ENCODE measurements around the gene DCC. TPM values are rescaled to one million over a fixed set of nuclear protein-coding genes. Genes with fewer than 3 reads are reported as not detected.

DCC gene
- total and polyA plus RNA-seq, 2 experiments from 2014 or later: 0.53 to 0.73 TPM

GRCh38 chr18:53225567-53226325 is 885.7 kb downstream of the DCC start:
- Histone ChIP-seq H3K9me2 (ENCODE audit: insufficient read depth) (no peaks in the 10 kb centered on the region; the same call in 1 of the 2 replicates), H3K4me1 (ENCODE audit: insufficient read depth) (no peaks in the 10 kb centered on the region), H3K27ac (ENCODE audit: low read depth) (no peak overlapping the region), H3K27me3 (ENCODE audit: insufficient read depth) (no peaks in the 10 kb centered on the region), H2AFZ (no peak overlapping the region), H3F3A (replicated peaks; ENCODE audit: low read depth) (no peaks in the 10 kb centered on the region), H3K79me2 (replicated peaks; ENCODE audit: insufficient read depth) (no peaks in the 10 kb centered on the region), H3K4me3 (no peak overlapping the region), H3K4me2 (no peak overlapping the region), H3K36me3 (ENCODE audit: insufficient read depth) (no peaks in the 10 kb centered on the region), H4K20me1 (replicated peaks; ENCODE audit: insufficient read depth) (no peaks in the 10 kb centered on the region)
- TF ChIP-seq ZNF114 (CRISPR knock-in tag; IDR thresholded peaks at IDR 0.05) (no peak), ZNF462 (CRISPR knock-in tag; IDR thresholded peaks at IDR 0.05) (no peak), NANOG (IDR thresholded peaks at IDR 0.05; ENCODE audit: borderline replicate concordance) (no peak), CTCF (conservative IDR thresholded peaks at IDR 0.05; ENCODE audit: low read depth in 2 of 2) (no peak), CREB1 (CRISPR knock-in tag; IDR thresholded peaks at IDR 0.05; ENCODE audit: low read depth) (no peak), POLR2AphosphoS5 (IDR thresholded peaks at IDR 0.05; ENCODE audit: low read depth) (no peak)
- DNase-seq (ENCODE audit: low spot score) (no peak), ATAC-seq (no peak)
- Mint-ChIP-seq H3K4me1 (no peaks in the 10 kb centered on the region), H3K9me3 (no peaks in the 10 kb centered on the region), H3K27me3 (ENCODE audit: insufficient read depth, low read depth, poor library complexity) (no peaks in the 10 kb centered on the region), H3K36me3 (ENCODE audit: low read depth) (no peaks in the 10 kb centered on the region), H3K27ac (no peak overlapping the region), H3K4me3 (no peak overlapping the region)

Measured in GM23338 (cell line).